Measurements from ENCODE around the gene SIGLECL1. TPM values are rescaled to one million over a fixed set of nuclear protein-coding genes. Genes with fewer than 3 reads are reported as not detected.

Gene SIGLECL1
- total and polyA plus RNA-seq, 2 experiments from 2014 or later, result not detected

DNA sequence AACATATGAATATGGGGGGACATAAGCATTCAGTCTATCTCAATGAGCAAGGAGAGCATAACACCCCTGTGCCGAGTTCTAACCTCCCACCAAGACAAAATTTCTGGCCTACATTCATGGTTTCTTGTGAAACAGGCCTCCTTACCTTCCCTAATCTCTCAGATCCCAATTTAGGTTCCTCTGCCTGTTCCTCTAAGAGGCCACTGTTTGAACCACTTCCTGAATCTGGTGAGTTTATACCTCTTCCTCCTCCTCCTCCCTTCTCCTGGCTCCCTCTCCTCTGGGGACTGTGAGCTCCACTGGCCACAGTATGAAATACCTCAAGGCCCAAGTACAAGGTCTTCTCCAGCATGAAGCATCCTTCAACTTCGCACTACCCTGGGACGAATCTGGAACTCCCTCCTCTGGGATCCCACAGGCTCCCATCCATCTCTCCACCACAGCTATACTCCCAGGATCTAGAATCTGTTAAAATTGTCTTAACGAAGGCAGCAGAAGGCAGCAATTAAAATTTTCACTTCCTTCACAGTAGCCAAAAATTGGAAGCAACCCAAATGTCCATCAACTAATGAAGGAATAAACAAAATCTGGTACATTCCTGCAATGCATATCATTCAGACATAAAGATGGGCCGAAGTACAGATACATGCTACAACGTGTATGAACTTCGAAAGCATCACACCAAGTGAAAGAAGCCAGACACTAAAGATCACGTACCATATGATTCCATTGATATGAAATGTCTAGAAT lies 7.8 kb upstream of the SIGLECL1 start:
- peaks cover 8% of the 10 kb centered on the region for H3K27me3 Mint-ChIP-seq (ENCODE audit: insufficient read depth, low read depth, poor library complexity)
- Histone ChIP-seq H3K27me3 (ENCODE audit: insufficient read depth) (no peaks in the 10 kb centered on the region), H3K79me2 (replicated peaks; ENCODE audit: insufficient read depth) (no peaks in the 10 kb centered on the region), H3K36me3 (ENCODE audit: insufficient read depth) (no peaks in the 10 kb centered on the region), H3K9me2 (ENCODE audit: insufficient read depth) (peaks cover 11% of the 10 kb centered on the region; the same call in 1 of the 2 replicates), H3K4me1 (ENCODE audit: insufficient read depth) (no peaks in the 10 kb centered on the region), H4K20me1 (replicated peaks; ENCODE audit: insufficient read depth) (no peaks in the 10 kb centered on the region), H2AFZ (no peak overlapping the region), H3K4me2 (no peak overlapping the region), H3F3A (replicated peaks; ENCODE audit: low read depth) (no peaks in the 10 kb centered on the region), H3K4me3 (no peak overlapping the region), H3K27ac (ENCODE audit: low read depth) (no peak overlapping the region)
- no peak overlapping the region for H3K27ac Mint-ChIP-seq
- peaks cover 7% of the 10 kb centered on the region; the same call in 2 of the 3 replicates for H3K36me3 Mint-ChIP-seq (ENCODE audit: low read depth)
- H3K4me3 Mint-ChIP-seq, result no peak overlapping the region
- ATAC-seq (no peak), DNase-seq (ENCODE audit: low spot score) (no peak)
- H3K9me3 Mint-ChIP-seq, result peaks cover 51% of the 10 kb centered on the region
- no peaks in the 10 kb centered on the region for H3K4me1 Mint-ChIP-seq
- TF ChIP-seq POLR2AphosphoS5 (IDR thresholded peaks at IDR 0.05; ENCODE audit: low read depth) (no peak), JUNB (IDR thresholded peaks at IDR 0.05; ENCODE audit: unreplicated experiment) (no peak), NANOG (IDR thresholded peaks at IDR 0.05; ENCODE audit: borderline replicate concordance) (no peak), ZNF331 (CRISPR knock-in tag; IDR thresholded peaks at IDR 0.05; ENCODE audit: low read depth) (no peak), EZH2phosphoT487 (IDR thresholded peaks at IDR 0.05; ENCODE audit: unreplicated experiment) (no peak), EZH2 (IDR thresholded peaks at IDR 0.05; ENCODE audit: low read depth, unreplicated experiment) (no peak), CREB1 (CRISPR knock-in tag; IDR thresholded peaks at IDR 0.05; ENCODE audit: low read depth) (no peak), ETS1 (IDR thresholded peaks at IDR 0.05) (no peak), ZNF114 (CRISPR knock-in tag; IDR thresholded peaks at IDR 0.05) (no peak), STAT1 (IDR thresholded peaks at IDR 0.05; ENCODE audit: unreplicated experiment) (no peak)
- TF ChIP-seq, protein P1, sequence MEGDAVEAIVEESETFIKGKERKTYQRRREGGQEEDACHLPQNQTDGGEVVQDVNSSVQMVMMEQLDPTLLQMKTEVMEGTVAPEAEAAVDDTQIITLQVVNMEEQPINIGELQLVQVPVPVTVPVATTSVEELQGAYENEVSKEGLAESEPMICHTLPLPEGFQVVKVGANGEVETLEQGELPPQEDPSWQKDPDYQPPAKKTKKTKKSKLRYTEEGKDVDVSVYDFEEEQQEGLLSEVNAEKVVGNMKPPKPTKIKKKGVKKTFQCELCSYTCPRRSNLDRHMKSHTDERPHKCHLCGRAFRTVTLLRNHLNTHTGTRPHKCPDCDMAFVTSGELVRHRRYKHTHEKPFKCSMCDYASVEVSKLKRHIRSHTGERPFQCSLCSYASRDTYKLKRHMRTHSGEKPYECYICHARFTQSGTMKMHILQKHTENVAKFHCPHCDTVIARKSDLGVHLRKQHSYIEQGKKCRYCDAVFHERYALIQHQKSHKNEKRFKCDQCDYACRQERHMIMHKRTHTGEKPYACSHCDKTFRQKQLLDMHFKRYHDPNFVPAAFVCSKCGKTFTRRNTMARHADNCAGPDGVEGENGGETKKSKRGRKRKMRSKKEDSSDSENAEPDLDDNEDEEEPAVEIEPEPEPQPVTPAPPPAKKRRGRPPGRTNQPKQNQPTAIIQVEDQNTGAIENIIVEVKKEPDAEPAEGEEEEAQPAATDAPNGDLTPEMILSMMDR (conservative IDR thresholded peaks at IDR 0.05; ENCODE audit: low read depth in 2 of 2), result no peak
- TF ChIP-seq, protein P2, sequence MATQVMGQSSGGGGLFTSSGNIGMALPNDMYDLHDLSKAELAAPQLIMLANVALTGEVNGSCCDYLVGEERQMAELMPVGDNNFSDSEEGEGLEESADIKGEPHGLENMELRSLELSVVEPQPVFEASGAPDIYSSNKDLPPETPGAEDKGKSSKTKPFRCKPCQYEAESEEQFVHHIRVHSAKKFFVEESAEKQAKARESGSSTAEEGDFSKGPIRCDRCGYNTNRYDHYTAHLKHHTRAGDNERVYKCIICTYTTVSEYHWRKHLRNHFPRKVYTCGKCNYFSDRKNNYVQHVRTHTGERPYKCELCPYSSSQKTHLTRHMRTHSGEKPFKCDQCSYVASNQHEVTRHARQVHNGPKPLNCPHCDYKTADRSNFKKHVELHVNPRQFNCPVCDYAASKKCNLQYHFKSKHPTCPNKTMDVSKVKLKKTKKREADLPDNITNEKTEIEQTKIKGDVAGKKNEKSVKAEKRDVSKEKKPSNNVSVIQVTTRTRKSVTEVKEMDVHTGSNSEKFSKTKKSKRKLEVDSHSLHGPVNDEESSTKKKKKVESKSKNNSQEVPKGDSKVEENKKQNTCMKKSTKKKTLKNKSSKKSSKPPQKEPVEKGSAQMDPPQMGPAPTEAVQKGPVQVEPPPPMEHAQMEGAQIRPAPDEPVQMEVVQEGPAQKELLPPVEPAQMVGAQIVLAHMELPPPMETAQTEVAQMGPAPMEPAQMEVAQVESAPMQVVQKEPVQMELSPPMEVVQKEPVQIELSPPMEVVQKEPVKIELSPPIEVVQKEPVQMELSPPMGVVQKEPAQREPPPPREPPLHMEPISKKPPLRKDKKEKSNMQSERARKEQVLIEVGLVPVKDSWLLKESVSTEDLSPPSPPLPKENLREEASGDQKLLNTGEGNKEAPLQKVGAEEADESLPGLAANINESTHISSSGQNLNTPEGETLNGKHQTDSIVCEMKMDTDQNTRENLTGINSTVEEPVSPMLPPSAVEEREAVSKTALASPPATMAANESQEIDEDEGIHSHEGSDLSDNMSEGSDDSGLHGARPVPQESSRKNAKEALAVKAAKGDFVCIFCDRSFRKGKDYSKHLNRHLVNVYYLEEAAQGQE (IDR thresholded peaks at IDR 0.05; ENCODE audit: unreplicated experiment), result no peak
- TF ChIP-seq, protein P3, sequence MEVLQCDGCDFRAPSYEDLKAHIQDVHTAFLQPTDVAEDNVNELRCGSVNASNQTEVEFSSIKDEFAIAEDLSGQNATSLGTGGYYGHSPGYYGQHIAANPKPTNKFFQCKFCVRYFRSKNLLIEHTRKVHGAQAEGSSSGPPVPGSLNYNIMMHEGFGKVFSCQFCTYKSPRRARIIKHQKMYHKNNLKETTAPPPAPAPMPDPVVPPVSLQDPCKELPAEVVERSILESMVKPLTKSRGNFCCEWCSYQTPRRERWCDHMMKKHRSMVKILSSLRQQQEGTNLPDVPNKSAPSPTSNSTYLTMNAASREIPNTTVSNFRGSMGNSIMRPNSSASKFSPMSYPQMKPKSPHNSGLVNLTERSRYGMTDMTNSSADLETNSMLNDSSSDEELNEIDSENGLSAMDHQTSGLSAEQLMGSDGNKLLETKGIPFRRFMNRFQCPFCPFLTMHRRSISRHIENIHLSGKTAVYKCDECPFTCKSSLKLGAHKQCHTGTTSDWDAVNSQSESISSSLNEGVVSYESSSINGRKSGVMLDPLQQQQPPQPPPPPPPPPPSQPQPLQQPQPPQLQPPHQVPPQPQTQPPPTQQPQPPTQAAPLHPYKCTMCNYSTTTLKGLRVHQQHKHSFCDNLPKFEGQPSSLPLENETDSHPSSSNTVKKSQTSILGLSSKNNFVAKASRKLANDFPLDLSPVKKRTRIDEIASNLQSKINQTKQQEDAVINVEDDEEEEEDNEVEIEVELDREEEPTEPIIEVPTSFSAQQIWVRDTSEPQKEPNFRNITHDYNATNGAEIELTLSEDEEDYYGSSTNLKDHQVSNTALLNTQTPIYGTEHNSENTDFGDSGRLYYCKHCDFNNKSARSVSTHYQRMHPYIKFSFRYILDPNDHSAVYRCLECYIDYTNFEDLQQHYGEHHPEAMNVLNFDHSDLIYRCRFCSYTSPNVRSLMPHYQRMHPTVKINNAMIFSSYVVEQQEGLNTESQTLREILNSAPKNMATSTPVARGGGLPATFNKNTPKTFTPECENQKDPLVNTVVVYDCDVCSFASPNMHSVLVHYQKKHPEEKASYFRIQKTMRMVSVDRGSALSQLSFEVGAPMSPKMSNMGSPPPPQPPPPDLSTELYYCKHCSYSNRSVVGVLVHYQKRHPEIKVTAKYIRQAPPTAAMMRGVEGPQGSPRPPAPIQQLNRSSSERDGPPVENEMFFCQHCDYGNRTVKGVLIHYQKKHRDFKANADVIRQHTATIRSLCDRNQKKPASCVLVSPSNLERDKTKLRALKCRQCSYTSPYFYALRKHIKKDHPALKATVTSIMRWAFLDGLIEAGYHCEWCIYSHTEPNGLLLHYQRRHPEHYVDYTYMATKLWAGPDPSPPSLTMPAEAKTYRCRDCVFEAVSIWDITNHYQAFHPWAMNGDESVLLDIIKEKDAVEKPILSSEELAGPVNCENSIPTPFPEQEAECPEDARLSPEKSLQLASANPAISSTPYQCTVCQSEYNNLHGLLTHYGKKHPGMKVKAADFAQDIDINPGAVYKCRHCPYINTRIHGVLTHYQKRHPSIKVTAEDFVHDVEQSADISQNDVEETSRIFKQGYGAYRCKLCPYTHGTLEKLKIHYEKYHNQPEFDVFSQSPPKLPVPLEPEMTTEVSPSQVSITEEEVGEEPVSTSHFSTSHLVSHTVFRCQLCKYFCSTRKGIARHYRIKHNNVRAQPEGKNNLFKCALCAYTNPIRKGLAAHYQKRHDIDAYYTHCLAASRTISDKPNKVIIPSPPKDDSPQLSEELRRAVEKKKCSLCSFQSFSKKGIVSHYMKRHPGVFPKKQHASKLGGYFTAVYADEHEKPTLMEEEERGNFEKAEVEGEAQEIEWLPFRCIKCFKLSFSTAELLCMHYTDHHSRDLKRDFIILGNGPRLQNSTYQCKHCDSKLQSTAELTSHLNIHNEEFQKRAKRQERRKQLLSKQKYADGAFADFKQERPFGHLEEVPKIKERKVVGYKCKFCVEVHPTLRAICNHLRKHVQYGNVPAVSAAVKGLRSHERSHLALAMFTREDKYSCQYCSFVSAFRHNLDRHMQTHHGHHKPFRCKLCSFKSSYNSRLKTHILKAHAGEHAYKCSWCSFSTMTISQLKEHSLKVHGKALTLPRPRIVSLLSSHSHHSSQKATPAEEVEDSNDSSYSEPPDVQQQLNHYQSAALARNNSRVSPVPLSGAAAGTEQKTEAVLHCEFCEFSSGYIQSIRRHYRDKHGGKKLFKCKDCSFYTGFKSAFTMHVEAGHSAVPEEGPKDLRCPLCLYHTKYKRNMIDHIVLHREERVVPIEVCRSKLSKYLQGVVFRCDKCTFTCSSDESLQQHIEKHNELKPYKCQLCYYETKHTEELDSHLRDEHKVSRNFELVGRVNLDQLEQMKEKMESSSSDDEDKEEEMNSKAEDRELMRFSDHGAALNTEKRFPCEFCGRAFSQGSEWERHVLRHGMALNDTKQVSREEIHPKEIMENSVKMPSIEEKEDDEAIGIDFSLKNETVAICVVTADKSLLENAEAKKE (CRISPR knock-in tag; IDR thresholded peaks at IDR 0.05), result no peak

Measured in GM23338 (cell line).